Measurements from ENCODE around the gene VWA1. TPM values are rescaled to one million over a fixed set of nuclear protein-coding genes. Genes with fewer than 3 reads are reported as not detected.
"Not testable (repeated sequence)": the region's sequence is repeated elsewhere in the genome, so short reads cannot be mapped to it uniquely, and the experiment has no call there.

VWA1 gene
- total RNA-seq, 4 donors from 2014 or later: 14.5 to 27.6 (median 19.8) TPM

- no peak for TF ChIP-seq POLR2AphosphoS5 (IDR thresholded peaks at IDR 0.05)
- no peaks in the 10 kb centered on the region for H3K9me3 ChIP-seq
- DNase-seq (ENCODE audit: low spot score in 2 of 2): no peak
- no peak overlapping the region for H3K27ac ChIP-seq
- 65% methylated on average over 20 of the region's 30 CpGs for WGBS
- H3K36me3 ChIP-seq: no peaks in the 10 kb centered on the region
- no peaks in the 10 kb centered on the region for H3K4me1 ChIP-seq
- H3K4me3 ChIP-seq: no peak overlapping the region
- no peaks in the 10 kb centered on the region for H3K27me3 ChIP-seq
Observed at GRCh38 chr1:1455366-1455884, 19.9 kb downstream of the VWA1 start.

- WGBS: no CpG with 5 or more reads among the region's 15 CpGs
- H3K27ac ChIP-seq, H3K27me3 ChIP-seq: not testable (repeated sequence)
Observed at GRCh38 chr1:1455934-1456333, 20.4 kb downstream of the VWA1 start.

GRCh38 chr1:1456683-1457255 is 21.3 kb downstream of the VWA1 start:
- H3K36me3 ChIP-seq; H3K27me3 ChIP-seq; H3K4me3 ChIP-seq; H3K27ac ChIP-seq; H3K9me3 ChIP-seq; H3K4me1 ChIP-seq; DNase-seq (ENCODE audit: low spot score in 2 of 2): not testable (repeated sequence)
- 88% methylated on average over 12 of the region's 22 CpGs for WGBS

More at GRCh38 chr1:1455934-1456333, 20.4 kb downstream of the VWA1 start:
- H3K4me3 ChIP-seq; H3K36me3 ChIP-seq; DNase-seq (ENCODE audit: low spot score in 2 of 2); H3K4me1 ChIP-seq; H3K9me3 ChIP-seq: not testable (repeated sequence)

GRCh38 chr1:1459156-1459555 is 23.7 kb downstream of the VWA1 start:
- not testable (repeated sequence) for H3K4me1 ChIP-seq; DNase-seq (ENCODE audit: low spot score in 2 of 2); H3K4me3 ChIP-seq; H3K27ac ChIP-seq; H3K27me3 ChIP-seq; H3K36me3 ChIP-seq; H3K9me3 ChIP-seq
- no CpG with 5 or more reads among the region's 19 CpGs for WGBS

GRCh38 chr1:1459711-1460110 is 24.2 kb downstream of the VWA1 start:
- 90% methylated on average over 14 of the region's 14 CpGs for WGBS
- not testable (repeated sequence) for H3K27ac ChIP-seq; H3K9me3 ChIP-seq; H3K4me3 ChIP-seq; DNase-seq (ENCODE audit: low spot score in 2 of 2); H3K36me3 ChIP-seq; H3K27me3 ChIP-seq; H3K4me1 ChIP-seq

- Histone ChIP-seq H3K4me3 (no peak overlapping the region), H3K4me1 (no peaks in the 10 kb centered on the region), H3K36me3 (no peaks in the 10 kb centered on the region), H3K27ac (no peak overlapping the region), H3K27me3 (peaks cover 8% of the 10 kb centered on the region), H3K9me3 (no peaks in the 10 kb centered on the region)
- TF ChIP-seq POLR2AphosphoS5 (IDR thresholded peaks at IDR 0.05): no peak
- no peak for TF ChIP-seq EP300 (IDR thresholded peaks at IDR 0.05)
- no peak for TF ChIP-seq POLR2A (IDR thresholded peaks at IDR 0.05)
- no peak for TF ChIP-seq CTCF (IDR thresholded peaks at IDR 0.05)
- 68% methylated on average over 27 of the region's 27 CpGs for WGBS
- DNase-seq (ENCODE audit: low spot score in 2 of 2): no peak
Observed at GRCh38 chr1:1460540-1461130, 25.1 kb downstream of the VWA1 start.

GRCh38 chr1:1461721-1462317 is 26.3 kb downstream of the VWA1 start:
- 34% methylated on average over 11 of the region's 18 CpGs for WGBS
- no peaks in the 10 kb centered on the region for H3K9me3 ChIP-seq
- DNase-seq (ENCODE audit: low spot score in 2 of 2): no peak
- H3K27ac ChIP-seq: no peak overlapping the region
- no peaks in the 10 kb centered on the region for H3K36me3 ChIP-seq
- no peaks in the 10 kb centered on the region for H3K4me1 ChIP-seq
- H3K27me3 ChIP-seq: peaks cover 8% of the 10 kb centered on the region
- TF ChIP-seq POLR2AphosphoS5 (IDR thresholded peaks at IDR 0.05) (no peak), EP300 (IDR thresholded peaks at IDR 0.05) (no peak), POLR2A (IDR thresholded peaks at IDR 0.05) (no peak), CTCF (IDR thresholded peaks at IDR 0.05) (no peak)
- no peak overlapping the region for H3K4me3 ChIP-seq

Measured in suprapubic skin (tissue), 4 donors.